GM10248 (cell line): ENCODE results near the gene SUPT6H.

Source experiments
- CTCF ChIA-PET: fragments of 300-600 bp; sonication (Branson Sonifier 250); formaldehyde crosslinking; extraction: SDS; loops from one replicate; lab custom pipeline; 2021; ENCODE audit warnings: antibody characterized with exemption; lab: Yijun Ruan, JAX
- POLR2A ChIA-PET: fragments of 350-650 bp; sonication (Branson Sonifier 250); formaldehyde crosslinking; extraction: SDS; loops from one replicate; lab custom pipeline; 2020; ENCODE audit warnings: antibody characterized with exemption; lab: Yijun Ruan, JAX
- DNase-seq: peaks from one replicate; pipeline ENCODE4 v3.0.0; 2012; ENCODE audit errors: extremely low spot score
- TF ChIP-seq, protein P1 (sequence below): IDR thresholded peaks from 2 replicates; pipeline ENCODE4 v1.5.1; 2012; ENCODE audit warnings: mild to moderate bottlenecking, low read depth; ENCODE audit errors: extremely low read depth, missing control alignments, control extremely low read depth

SUPT6H gene

DNA sequence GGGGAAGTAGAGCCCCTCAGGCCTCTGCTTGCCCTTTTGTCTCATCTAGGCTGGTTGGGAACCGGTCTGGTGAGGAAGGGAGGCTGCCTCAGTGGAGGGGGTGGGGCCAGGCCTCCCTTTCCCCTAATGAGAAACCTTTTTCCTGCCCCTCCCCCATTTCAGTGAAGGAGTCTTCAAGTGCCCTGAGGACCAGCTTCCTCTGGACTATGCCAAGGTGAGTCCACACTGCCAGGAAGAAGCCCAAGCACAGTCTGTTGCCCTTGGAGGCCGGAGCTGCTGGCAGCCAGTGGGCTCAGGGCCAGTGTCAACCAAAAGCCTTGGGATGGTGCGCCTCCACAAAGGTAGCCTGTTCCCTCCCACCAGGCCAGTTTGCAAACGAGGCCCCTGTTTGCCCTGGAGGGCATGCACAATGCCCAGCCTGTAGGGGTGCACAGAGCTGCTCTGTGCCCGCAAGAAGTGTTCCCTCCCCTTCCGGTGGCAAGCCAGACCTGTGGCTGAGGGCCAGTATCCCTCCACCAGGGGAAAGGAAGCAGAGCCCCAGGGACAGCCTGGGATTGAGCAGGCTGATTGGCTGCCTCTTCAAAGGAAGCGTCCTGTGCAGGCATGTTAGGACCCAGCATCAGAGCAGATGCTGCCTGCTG is 85.2 kb downstream of the SUPT6H start:
- DNase-seq = no peak
- TF ChIP-seq, protein P1, sequence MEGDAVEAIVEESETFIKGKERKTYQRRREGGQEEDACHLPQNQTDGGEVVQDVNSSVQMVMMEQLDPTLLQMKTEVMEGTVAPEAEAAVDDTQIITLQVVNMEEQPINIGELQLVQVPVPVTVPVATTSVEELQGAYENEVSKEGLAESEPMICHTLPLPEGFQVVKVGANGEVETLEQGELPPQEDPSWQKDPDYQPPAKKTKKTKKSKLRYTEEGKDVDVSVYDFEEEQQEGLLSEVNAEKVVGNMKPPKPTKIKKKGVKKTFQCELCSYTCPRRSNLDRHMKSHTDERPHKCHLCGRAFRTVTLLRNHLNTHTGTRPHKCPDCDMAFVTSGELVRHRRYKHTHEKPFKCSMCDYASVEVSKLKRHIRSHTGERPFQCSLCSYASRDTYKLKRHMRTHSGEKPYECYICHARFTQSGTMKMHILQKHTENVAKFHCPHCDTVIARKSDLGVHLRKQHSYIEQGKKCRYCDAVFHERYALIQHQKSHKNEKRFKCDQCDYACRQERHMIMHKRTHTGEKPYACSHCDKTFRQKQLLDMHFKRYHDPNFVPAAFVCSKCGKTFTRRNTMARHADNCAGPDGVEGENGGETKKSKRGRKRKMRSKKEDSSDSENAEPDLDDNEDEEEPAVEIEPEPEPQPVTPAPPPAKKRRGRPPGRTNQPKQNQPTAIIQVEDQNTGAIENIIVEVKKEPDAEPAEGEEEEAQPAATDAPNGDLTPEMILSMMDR = no peak
- CTCF ChIA-PET = interaction anchor here (1.0 to 16.2 kb wide), 4 partner anchors 16 to 38 kb away, joined by 3 to 472 read pairs (median 106); partner anchors contain the start of genes NEK8, RPL23A and TLCD1
- POLR2A ChIA-PET = interaction anchor here (4.4 kb wide), 1 partner anchor 20 kb away, joined by 42 read pairs; the partner anchor contains the start of genes NEK8 and TLCD1

DNA sequence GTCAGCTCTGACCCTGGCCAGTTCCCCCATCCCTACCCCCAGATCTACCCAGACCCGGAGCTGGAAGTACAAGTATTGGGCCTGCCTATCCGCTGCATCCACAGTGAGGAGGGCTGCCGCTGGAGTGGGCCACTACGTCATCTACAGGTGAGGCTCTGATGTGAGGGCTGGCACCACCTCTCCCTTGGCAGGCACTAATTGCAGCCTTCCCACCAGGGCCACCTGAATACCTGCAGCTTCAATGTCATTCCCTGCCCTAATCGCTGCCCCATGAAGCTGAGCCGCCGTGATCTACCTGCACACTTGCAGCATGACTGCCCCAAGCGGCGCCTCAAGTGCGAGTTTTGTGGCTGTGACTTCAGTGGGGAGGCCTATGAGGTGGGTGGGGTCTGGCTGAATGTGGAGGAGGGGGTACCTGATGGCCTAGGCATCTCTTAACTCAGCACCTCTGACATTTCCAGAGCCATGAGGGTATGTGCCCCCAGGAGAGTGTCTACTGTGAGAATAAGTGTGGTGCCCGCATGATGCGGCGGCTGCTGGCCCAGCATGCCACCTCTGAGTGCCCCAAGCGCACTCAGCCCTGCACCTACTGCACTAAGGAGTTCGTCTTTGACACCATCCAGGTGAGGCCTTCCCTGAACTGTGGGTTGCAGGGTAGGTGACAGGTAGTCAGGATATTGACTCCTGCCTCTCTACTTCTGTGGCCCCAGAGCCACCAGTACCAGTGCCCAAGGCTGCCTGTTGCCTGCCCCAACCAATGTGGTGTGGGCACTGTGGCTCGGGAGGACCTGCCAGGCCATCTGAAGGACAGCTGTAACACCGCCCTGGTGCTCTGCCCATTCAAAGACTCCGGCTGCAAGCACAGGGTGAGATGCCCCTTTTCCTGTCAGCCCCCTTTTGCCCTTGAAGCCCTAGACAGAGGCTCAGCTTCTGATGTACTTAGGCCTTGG is 86.1 kb downstream of the SUPT6H start:
- DNase-seq = no peak
- POLR2A ChIA-PET = interaction anchor here (1.2 to 5.4 kb wide), 3 partner anchors 13 to 20 kb away, joined by 5 to 90 read pairs (median 42); partner anchors contain the start of genes NEK8 and TLCD1
- CTCF ChIA-PET = interaction anchor here (0.7 to 16.2 kb wide), 6 partner anchors 10 to 197 kb away, joined by 3 to 472 read pairs (median 19); partner anchors contain the start of genes NEK8 and TLCD1

DNA sequence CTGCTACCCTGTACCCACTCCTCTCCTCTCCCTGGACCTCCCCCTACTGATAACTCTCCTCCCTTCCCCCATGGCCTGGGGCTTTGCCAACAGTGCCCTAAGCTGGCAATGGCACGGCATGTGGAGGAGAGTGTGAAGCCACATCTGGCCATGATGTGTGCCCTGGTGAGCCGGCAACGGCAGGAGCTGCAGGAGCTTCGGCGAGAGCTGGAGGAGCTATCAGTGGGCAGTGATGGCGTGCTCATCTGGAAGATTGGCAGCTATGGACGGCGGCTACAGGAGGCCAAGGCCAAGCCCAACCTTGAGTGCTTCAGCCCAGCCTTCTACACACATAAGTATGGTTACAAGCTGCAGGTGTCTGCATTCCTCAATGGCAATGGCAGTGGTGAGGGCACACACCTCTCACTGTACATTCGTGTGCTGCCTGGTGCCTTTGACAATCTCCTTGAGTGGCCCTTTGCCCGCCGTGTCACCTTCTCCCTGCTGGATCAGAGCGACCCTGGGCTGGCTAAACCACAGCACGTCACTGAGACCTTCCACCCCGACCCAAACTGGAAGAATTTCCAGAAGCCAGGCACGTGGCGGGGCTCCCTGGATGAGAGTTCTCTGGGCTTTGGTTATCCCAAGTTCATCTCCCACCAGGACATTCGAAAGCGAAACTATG is 87.0 kb downstream of the SUPT6H start:
- ChIA-PET CTCF (interaction anchor here (0.7 to 16.2 kb wide), 14 partner anchors 8 to 196 kb away, joined by 3 to 472 read pairs (median 5); partner anchors contain the start of genes NEK8, RPL23A and TLCD1), POLR2A (interaction anchor here (1.2 to 5.4 kb wide), 2 partner anchors 12 to 21 kb away, joined by 5 to 90 read pairs; partner anchors contain the start of genes NEK8 and TLCD1)
- TF ChIP-seq, protein P1 = no peak
- DNase-seq = no peak

More for the DNA sequence above, 86.1 kb downstream of the SUPT6H start:
- TF ChIP-seq, protein P1 = no peak

DNA sequence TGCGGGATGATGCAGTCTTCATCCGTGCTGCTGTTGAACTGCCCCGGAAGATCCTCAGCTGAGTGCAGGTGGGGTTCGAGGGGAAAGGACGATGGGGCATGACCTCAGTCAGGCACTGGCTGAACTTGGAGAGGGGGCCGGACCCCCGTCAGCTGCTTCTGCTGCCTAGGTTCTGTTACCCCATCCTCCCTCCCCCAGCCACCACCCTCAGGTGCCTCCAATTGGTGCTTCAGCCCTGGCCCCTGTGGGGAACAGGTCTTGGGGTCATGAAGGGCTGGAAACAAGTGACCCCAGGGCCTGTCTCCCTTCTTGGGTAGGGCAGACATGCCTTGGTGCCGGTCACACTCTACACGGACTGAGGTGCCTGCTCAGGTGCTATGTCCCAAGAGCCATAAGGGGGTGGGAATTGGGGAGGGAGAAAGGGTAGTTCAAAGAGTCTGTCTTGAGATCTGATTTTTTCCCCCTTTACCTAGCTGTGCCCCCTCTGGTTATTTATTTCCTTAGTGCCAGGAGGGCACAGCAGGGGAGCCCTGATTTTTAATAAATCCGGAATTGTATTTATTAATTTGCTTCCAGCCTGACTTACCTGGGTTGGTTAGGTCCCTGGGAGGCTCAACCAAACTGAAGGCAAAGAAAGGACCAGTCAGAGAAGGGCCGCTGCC is 87.6 kb downstream of the SUPT6H start:
- no peak for DNase-seq
- ChIA-PET CTCF (interaction anchor here (0.6 to 16.2 kb wide), 36 partner anchors 9 to 367 kb away, joined by 3 to 472 read pairs (median 4); partner anchors contain the start of genes BLTP2, DHRS13, FAM222B and FLOT2), POLR2A (interaction anchor here (1.0 to 5.4 kb wide), 3 partner anchors 12 to 39 kb away, joined by 3 to 90 read pairs (median 5); partner anchors contain the start of genes NEK8 and TLCD1)
- TF ChIP-seq, protein P1 = no peak

DNA sequence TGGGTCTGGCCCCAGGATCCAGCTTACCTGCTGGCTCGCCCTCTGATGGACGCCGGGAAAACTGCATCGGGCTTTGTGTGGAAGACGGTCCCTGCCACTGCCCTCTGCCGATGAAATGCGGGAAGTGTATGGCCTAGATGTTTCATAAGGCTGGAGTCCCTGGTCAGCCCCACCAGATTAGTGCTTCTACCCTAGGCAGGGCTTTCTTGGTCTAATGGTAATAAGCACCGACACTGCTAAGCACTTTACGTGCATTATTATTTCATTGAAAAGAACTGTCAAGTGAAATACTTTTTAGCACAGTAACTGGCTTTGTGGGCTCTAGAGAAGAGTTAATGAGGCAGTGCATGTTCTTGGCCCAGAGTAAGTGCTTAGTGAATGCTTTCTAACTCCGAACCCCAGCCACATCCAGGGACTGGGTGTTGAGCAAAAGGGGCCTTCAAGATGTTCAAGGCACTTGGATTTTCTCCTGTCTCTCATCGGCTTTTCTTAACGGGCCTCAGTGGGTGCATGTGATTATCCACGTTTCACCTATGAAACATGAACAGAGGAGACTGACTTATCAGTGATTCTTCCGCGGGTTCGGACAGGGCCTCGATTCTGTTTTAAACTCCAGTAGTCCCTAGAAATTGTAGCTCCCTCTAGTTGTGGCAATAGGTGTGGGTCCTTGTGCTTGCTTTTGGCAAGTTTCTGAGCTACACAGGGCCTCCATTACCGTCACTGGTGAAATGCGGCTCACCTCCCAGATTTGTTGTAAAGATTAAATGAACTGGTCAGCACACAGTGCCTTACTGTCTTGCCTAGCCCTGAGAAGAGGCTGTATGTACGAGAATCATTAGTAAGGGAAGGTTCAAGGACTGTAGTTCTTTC is 88.4 kb downstream of the SUPT6H start:
- POLR2A ChIA-PET = interaction anchor here (0.7 to 5.4 kb wide), 3 partner anchors 9 to 40 kb away, joined by 3 to 90 read pairs (median 3); partner anchors contain the start of genes NEK8 and TLCD1
- peak; percentile 84 for DNase-seq
- TF ChIP-seq, protein P1 = peak; percentile 100
- CTCF ChIA-PET = interaction anchor here (0.6 to 16.2 kb wide), 46 partner anchors 8 to 366 kb away, joined by 3 to 472 read pairs (median 4); partner anchors contain the start of genes BLTP2, DHRS13, FAM222B and FLOT2
